HG02840 (cell line): ENCODE data around the gene DLG2.

ENCODE experiments used
- ATAC-seq: cut with Tn5 transposase; IDR thresholded peaks from one replicate; pipeline ENCODE4 v1.9.1; 2021; ENCODE audit warnings: mild to moderate bottlenecking, moderate library complexity, moderate number of reproducible peaks; ENCODE audit not compliant: unreplicated experiment, low FRiP score

DLG2 gene

DNA sequence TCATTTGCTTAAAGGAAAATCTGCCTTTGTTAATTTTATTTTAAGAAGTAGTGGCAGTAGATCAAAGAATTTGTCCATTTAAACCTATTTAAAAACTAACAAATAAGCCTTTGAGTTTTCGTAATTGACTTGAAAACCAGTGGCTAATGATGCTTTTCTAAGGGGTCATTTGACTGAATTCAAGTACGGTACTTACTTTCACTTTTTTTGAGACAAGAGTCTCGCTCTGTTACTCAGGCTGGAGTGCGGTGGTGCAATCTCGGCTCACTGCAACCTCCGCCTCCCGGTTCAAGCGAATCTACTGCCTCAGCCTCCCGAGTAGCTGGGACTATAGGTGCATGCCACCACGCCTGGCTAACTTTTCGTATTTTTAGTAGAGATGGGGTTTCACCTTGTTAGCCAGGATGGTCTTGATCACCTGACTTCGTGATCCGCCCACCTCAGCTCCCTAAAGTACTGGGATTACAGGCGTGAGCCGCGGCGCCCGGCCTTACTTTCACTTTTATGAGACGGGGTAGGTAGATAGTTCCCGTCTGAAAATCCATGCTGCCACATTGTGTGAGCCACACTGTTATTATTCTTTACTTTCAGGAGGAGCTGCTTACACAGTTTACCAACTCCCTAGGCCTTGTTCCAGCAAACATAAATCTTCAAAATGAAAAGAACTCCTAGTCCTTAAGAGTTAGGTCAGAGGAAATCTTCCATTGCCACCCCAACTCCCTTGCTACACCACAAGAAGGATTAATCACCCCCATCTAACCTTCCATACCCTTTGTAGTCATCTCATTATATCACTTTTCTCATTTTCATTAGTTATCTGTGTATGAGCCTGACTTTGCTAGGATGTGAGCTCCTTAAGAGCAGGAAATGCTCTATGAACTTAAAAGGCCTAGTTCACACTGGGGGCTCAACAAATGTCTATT lies 1414.4 kb downstream of the DLG2 start:
- no peak for ATAC-seq

DNA sequence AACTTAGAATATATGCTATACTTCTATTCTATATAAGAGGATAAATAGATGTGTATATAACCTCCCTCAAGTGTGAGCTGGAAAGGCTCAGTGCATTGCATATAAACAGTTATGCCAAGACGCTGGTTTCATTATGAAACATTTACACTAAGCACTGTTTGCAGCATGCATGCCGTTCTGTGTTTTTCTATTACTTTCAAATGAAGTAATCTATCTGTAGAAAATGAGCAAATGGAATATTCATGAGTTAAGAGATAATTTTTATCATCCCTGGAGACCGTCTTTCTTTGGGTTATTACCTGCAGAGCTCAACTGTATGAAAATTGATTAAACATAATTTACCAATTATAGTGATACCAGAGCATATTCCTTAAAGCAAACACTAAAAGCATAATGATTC lies 1415.2 kb downstream of the DLG2 start:
- no peak for ATAC-seq

DNA sequence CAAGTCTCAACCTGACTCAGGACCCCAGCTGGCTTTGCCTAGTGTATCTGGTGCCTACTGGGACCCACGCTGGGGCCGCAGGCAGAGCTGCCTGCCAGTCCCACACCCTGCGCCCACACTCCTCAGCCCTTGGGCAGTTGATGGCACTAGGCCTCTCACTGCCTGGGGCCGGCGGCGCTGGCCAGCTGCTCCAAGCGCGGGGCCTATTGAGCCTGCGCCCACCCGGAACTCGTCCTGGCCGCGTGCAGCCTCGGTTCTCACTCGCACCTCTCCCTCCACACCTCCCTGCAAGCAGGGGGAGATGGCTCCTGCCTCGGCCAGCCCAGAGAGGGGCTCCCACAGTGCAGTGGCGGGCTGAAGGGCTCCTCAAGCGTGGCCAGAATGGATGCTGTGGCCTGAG lies 1432.4 kb downstream of the DLG2 start:
- no peak for ATAC-seq

DNA sequence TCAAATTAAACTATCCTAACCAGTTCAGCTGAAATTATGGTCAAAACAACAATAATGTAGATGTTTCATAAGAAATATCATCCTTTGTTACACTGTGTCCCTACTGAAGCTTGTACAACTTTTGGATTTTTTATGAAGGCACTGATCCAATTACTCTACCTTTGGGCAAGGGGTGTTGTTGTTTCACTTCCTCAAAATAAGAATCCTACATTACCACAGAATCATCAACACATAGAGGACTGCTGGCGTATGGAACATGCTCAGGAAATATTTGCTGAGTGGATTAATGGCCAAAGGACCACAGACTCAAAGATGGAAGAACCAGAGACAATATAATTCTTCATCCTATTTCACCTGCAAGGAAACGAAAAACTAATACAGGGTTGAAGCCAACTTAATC lies 1433.4 kb downstream of the DLG2 start:
- no peak for ATAC-seq

DNA sequence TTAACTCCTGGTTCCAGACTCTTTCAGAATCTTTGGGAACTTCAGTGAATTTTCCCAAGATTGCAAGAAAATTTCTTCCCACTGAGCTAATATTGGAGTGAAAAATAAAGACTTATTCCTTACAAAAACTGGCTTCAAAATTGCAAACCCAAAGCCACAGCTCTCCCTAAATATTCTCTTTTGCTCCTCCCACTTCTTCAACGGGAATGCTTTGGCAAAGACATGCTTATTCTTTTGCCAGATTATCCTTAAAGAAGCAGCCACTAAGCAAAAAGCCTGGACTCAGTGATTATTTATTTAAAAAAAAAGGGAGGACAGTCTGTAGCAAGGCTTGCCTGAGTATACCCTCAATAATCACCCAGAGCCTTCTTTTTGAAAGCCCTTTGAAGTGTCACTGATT lies 1438.6 kb downstream of the DLG2 start:
- no peak for ATAC-seq

DNA sequence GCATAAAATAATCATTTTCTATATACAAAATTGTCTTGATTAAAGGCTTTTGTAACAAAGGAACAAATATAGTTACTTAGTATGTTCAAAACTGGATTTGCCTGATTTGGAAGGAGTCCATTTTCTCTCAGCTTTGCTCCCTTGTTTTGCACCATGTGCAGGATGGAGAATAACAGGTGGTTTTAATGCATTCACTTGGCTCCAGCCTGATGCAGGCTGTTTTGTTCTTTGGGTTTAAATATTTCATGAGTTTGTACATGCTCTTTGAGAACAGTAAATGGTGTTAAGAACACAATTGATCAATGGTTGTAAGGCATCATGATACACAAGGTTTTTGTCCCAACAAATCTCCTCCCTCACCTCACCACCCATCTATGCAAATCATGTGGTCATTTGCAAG lies 1454.1 kb downstream of the DLG2 start:
- no peak for ATAC-seq

DNA sequence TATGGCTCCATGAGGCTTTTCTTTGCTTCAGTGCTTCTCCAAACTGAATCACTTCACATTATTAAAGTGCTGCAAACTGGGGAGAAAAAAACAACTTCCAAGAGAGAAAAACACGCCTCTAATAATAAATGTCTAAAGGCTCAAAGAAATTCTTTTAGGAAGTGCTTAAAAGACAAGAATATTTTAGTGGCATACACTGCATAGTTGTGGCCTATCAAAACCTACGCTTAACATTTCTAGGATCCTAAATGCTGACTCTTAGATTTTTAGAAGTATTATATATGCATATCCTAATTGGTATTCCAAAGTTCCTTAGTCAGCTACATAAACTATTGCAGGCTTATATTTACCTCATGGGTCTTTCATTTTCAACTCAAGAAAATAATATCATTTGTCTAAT lies 1462.0 kb downstream of the DLG2 start:
- ATAC-seq, result no peak

DNA sequence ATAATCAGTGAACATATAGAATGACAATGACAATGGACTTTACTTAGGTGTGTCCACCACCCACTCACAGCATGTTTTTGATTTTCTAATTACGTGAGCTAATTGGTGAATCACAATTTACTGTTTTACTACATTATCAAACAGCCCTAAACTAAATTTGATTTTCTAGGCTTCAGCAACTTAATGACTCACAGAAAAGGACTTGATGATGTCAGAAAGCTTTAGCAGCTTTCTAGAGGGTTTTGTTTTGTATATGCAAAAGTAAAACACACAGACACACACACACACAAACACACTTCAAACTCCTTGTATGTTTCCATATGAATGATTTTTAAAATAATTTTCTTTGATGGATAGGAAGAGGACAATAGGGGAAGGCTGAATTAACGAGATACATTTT lies 1462.4 kb downstream of the DLG2 start:
- no peak for ATAC-seq

DNA sequence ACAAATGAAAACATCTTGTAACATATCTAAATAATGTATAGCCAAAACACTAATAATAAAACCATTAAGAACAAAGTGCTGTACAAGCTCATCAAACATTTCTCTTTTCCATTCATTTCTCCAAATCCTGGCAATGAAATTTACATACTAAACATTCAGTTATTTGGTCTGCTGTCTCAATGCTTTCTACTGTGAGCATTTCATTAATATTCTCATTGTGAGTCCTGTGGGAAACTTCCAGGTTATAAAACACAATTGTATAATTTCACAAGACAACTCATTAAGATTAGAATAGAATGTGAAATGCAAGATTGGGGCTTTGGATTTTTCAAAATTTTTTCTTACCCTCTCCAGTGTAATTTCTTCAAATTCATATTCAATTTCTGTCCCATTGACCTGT lies 1464.0 kb downstream of the DLG2 start:
- no peak for ATAC-seq

DNA sequence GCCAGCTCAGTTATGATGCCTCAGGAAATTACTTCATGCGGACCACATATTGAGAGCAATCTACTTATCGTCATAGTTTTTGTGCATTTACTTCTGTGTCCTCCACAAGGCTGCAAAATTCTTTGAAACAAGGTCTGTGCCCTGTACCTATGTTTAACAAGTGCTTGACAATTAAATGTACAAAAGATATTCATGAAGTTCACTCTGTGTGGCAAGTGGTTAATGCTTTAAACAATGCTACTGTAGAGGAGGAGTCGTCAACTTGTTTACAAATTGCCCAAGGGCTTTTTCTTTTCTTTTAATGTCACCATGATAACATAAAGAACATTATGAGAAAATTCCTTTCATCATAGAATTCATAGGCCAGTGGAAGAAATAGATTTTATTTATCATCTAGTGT lies 1469.5 kb downstream of the DLG2 start:
- ATAC-seq, result no peak

DNA sequence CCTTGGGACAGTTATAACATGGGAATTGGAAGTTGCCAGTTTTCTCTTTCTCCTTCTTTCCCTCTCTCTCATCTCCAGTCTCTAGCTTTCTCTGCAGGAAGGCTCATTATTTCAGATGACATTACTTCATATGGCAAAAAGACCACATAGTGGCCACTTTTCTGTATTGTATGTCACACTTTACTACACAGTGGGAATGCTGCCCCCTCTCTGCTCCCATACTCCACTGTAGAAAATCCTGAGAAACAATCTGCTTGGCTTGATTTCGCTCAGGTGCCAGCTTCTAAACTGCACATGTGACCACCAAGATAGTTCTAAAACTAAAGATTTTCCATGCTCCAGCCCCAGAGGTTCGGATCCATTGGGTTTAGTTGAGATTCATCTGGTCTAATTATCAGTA lies 1480.3 kb downstream of the DLG2 start:
- no peak for ATAC-seq

DNA sequence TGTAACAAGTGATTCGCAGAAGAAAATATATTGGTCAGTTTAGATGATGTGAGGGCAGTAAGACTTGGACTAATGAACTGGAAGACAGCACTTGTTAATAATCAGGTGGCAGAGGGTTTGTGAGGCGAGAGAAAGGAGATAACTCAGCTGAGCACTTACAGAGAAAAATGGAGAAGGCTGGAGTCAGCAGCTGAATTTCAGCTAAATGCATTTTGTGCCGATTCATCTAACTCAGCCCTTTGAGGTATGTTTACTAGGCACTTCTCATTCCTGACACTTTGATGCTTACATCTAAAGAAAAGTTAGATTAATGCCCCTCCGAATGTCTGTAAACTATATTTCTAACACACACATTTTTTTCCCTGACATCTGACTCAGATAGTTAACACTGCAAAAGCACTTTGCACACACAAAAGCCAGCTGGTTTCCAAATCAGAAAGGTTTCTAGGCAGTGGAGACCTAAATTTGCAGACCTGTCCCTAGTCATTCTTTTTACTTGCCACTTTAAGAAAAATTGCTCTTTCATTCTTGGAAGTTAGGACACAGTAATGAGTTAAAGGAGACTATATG lies 1481.4 kb downstream of the DLG2 start:
- no peak for ATAC-seq

DNA sequence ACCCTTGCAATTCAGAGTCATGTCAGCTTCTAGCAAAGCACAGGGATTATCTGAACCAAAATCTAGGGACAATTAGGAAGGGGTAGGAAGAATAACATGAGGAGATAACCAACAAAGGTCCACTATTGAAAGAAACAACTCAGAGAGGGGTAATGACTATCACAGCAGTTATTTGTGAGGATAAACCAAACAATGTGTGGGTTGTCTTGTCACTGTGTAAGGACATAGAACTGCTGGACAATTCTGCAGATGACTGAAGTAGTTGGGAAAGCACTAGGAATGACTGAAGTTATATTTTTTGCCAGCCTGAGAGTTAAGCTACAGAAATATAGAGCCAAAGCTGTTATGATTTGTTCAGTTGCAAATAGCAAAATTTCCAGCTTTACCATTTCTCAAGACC lies 1482.6 kb downstream of the DLG2 start:
- no peak for ATAC-seq

DNA sequence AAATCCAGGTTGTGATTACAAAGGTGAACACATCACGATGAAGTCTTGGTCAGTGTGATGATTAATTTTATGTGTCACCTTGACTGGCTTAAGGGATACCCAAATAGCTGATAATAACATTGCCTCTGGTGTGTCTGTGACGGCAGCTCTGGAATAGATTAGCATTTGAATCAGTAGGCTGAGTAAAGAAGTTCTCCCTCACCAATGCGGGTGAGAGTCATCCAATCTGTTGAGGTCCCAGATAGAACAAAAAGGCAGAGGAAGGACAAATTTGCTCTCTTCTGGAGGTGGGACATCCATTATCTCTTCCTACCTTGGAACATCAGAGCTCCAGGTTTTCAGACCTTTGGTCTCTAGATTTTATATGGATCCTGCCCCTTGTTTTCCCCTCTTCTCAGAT lies 1484.7 kb downstream of the DLG2 start:
- ATAC-seq, result no peak

DNA sequence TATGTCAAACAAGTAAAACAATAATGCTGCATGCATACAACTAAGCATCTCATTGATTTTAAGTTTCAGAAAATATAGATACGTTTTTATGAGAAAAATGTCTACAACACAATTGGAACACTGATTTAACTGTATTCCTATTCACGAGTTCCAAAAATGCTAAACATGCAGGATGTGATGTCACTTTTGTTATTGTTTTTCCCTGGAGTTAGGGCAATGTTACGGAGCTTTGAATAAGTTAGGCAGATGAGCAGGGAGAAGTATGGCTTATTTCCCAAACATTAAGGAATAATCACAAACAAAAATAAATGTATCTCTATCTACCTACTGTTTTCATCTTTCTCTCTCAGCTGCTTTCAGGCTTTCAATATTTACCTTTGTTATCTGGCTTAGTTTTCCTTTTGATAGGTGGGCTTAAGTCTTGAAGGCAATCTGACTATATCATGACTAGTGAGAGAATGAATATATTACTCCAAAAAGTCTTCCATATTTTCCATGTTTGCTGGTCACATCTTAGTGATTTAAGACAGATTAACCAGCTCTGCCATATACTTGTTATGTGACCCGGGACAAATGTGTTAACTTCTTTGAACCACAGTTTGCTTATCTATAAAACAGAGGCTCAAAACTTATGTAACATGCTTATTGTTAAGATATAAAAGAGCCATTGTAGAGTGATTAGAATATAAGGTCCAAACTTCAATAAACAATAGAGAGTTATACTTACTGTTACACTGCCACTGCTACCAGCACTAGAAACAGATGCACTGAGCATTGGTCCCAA lies 1486.6 kb downstream of the DLG2 start:
- no peak for ATAC-seq

DNA sequence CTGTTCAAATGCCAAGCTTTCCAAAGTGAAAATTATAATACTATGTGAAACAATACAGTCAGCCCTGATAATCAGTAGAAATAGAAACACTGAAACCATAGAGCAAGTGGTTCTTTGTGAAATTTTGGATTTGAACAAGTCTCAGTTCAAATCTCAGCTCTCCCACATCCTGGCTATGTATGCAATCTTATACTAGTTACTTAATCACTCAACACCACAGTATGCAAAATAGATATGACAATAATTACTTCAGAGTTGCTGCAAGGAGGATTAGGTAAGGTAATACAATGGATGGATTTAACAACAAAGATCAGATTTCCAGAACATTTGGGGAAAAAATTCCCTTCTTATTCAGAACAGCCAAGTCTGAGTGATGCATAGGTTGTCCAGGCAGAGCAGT lies 1489.2 kb downstream of the DLG2 start:
- ATAC-seq, result no peak

DNA sequence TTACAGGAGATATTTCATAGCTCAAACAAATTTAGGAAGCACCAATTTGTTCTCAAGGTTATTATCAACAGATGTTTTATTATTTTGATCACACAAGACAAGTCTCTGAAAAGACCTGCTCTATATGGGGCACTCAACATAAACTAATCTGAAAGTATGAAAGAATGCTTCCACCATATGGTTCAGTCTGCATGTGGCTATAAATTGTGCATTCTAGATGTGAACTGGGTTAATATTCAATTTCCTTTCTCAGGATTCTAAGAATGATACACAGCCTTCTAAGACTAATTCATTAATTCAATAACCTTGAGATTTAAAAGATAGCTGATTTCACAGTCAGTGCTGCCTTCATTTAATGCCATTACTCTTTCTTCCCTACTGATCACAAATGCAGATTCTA lies 1489.6 kb downstream of the DLG2 start:
- ATAC-seq, result no peak

DNA sequence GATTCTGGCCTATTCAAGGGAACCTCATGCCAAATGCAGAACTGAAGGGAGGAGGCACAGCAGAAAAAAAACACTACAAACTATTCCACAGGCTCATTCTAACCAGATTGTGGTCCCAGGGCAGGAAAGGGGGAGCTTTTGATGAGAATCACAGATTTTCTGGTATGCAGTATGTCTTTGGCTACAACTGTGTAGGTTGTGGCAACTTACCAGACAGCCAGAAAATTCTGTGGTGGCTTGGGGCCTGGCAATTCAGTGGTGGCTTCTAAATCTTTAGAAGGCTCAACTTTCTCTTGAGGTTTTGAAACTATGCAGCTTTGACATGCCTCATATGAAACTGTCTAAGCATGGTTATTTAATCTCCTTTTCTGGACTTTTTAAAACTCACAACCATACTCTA lies 1490.2 kb downstream of the DLG2 start:
- no peak for ATAC-seq

DNA sequence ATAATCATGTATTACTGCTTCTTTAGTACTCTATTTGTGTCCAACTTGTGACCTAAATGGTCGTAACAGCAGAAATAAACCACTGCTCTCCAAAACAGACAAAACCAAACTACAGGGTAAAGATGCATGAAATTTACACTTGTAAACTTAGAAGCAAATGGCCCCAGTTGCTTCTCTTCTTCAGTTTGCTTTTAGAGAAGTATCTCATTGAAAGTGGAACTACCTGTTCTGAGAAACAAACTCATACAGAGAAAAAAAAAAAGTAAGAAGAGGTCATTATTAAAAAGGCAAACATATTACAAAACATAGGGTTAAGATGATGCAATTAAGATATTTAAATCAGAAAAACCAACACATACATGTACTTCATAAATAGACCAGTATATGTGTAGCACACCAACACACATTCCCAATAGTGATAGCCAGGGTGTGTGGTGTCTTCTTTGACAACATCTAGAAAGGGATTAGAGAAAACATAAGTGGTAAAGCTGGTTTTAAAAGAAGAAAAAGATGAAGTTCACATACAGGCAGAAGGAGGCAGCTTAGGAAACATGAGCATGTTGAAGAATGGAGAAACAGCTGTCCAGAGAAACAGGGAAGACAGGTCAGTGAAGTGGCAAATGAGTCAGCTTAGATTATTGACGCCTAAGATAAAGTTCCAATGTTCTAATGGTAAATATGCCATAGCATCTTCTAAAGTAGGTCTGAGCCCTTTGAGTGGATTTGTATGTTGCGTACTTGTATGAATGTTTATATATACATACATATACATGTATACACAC lies 1496.3 kb downstream of the DLG2 start:
- no peak for ATAC-seq

DNA sequence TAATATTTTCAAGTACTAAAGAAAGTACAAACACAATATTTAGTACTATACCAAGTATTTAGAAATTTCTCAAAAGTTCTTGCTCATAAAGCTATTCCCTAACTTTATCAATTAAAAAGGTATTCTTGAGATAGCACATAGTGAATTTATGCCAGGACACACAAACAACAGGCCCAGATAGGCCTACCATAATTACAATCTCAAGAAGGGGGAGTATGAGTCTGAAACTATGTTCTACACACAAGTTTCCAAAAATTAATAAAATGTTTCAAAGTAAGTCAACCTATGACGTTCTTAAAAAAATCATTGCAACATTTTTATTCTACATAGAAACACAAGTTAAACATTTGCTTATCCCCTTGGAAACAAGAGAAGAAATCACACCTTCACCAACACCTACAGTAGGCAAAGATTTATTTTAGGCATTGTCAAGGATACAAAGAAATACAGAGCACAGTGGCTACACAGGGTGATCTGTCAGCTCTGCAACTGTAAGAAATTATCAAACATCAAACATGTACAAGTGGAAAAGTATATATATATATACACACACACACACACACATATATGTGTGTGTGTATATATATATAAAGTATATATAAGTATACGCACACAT lies 1497.1 kb downstream of the DLG2 start:
- no peak for ATAC-seq
